T-helper 22 cell (primary cell): Measurements from ENCODE around the gene LYPD1.

Experiments
- DNase-seq: peaks from one replicate; pipeline ENCODE4 v3.0.0-alpha.2; 2020; ENCODE audit warnings: low read depth

Gene LYPD1

DNA sequence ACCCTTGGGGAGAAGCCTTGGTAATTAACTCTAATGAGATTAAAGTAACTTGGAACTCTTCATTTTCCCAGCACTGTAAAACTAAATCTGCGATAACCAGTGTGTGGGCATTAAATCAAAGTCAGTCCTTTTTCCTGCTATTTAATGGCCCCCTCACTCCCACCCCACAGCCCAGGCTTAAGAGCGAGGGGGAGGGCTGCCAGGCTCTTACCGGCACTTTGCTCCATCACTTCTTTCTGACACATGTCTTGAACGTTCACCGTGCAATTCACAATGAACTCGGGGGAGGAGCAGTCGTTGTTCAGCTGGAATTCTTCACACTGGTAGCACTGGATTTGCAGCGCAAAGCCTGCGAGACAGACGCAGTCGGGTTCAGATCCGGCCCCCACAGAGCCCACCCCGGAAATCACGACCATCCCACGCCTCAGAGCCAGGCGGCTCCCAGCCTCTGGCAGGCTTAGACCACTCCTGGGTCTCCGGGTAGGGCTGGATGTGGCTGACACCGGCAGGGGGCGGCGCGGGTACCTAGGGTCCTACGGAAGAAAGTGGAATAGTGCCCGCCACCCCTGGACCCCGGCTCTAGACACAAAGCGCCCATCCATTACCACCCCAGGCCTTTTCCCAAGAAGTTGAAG lies 1.7 kb downstream of the LYPD1 start:
- DNase-seq: no peak

DNA sequence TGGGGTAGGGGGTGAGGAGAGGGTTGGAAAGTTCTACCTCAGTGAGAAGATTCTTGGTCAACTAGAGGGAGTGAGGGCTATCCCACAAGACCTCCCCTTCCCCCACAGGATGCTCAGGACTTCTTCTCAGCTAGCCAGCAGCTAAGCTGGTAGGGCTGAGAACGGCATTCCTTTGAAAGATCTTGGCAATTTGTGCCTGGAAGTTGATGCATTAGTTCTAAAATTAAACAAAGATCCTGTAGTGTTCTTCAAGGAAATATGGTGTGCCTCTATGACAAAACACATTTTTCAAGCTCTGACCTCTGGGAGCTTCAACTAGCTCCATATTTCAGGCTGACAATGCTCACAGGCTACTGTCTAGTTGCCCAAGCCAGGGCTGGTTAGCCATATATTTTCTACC lies 2.3 kb downstream of the LYPD1 start:
- DNase-seq: no peak

- DNase-seq: no peak
Measured at GRCh38 chr2:132665401-132666140, 4.4 kb downstream of the LYPD1 start.

DNA sequence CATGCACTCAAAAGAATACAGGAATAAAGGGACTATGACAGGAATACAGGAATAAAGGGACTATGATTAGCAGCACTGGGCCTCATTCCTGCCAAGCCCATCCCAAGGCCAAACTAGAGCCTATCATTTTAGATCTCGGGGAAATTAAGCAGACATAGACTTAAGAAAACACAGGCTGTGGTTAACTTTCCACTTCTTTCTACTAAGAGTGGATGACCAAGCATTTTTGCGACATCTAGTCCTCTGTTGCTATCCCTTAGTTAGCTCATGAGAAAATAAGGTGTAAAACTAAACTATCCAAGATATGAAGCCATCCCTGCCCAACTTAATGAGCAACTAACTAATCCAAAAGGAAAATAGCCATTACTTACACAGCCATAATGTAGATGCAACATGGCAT lies 5.9 kb downstream of the LYPD1 start:
- no peak for DNase-seq

DNA sequence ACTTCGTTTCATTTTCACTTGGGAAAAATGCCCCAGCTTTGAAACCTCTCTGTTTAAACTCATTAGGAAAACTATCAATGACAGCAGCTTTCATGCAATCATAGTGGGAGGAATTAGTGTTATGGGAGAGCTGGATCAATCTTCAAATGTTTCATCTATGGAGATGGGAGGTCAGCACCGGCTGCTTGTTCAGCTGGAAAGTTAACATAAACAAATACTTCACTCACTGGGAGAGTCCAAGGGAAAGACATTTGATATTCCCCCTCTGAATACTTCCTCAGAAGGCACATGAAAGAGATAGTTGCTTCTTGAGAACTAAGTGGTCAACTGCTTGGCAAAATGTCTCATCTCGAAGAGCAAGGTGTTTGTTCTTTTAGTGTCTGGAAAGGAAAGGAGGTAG lies 7.3 kb downstream of the LYPD1 start:
- DNase-seq: no peak

- no peak for DNase-seq
Measured at GRCh38 chr2:132659331-132659730, 10.7 kb downstream of the LYPD1 start.

GRCh38 chr2:132656266-132656975 lies 13.6 kb downstream of the LYPD1 start:
- no peak for DNase-seq

DNA sequence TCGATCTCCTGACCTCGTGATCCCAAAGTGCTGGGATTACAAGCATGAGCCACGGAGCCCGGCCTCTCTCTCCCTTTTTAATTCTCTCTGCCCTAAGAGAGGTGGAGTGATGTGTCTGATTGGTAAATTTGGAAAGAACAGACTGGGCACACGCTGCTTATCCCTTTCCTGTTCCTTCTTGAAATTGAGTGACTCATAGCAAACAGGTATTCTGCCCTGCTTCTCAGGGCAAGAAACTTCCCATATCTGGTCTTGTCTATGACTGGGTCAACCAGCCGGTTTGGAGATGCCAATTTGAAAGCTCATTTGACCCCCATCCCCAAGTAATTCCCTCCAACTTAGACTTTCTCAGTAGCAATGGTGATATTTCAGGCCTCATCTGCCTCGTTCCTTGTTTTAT lies 15.0 kb downstream of the LYPD1 start:
- no peak for DNase-seq

DNA sequence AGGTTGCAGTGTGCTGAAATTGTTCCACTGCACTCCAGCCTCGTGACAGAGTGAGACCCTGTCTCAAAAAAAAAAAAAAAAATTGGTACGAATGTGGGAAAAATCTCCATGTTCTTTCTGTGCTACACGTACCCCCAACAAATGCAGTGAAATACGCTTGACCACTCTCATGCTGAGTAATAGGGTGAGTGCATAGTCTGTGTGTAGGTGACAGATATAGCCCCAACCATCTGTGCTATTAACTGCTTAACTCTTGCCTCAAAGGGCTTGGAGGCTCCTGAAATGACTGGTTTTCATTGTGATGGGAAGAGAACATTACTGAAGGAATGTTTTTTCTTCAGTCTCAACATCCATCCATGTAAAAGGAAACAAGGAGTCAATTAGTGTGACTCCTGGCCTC lies 15.7 kb downstream of the LYPD1 start:
- no peak for DNase-seq

DNA sequence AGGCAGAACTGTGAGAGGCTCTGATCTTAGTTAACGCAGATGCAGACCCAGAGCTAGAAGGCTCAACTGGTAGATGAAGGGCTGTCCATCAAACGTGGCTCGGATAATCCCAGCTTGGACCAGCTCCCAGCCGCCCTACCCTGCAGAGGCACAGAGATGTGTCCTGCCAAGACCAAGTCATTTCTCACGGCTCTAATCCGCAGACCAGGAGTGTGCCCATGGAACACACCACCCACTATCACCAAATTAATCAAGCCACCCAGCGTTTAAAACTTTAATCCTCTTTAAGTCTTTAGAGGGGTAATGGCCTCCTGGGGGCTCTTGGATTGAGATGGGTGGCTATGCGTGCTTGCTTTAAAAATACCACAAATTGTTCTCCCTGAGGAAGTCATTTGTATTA lies 17.5 kb downstream of the LYPD1 start:
- no peak for DNase-seq

GRCh38 chr2:132651115-132652045 lies 18.6 kb downstream of the LYPD1 start:
- DNase-seq: no peak

DNA sequence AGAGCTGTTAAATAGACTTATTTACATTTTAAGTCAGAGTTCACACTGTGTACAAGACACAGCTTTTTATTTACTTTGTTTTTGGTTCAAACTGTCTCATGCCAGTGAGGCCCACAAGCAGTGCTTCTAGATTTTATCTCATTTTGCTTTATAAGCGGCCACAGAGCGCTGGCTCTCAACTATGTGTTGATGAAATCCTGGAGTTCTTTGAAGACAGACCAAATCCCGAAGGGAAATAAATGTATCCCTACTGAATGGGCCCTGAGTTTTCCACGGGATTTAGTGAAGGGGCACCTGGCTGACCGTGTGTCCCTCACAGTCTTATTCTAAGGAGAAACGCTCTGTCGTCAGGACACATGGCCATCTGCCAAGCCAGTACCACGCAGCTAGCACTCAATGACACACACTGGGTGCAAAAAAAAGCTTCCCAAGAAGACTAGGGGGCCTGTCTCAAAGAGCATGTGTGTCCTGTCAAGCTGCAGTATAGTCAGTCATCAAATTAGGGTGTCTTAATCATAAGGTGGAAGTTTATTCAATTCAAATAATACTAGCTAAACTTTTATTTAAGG lies 23.4 kb downstream of the LYPD1 start:
- DNase-seq: no peak

DNA sequence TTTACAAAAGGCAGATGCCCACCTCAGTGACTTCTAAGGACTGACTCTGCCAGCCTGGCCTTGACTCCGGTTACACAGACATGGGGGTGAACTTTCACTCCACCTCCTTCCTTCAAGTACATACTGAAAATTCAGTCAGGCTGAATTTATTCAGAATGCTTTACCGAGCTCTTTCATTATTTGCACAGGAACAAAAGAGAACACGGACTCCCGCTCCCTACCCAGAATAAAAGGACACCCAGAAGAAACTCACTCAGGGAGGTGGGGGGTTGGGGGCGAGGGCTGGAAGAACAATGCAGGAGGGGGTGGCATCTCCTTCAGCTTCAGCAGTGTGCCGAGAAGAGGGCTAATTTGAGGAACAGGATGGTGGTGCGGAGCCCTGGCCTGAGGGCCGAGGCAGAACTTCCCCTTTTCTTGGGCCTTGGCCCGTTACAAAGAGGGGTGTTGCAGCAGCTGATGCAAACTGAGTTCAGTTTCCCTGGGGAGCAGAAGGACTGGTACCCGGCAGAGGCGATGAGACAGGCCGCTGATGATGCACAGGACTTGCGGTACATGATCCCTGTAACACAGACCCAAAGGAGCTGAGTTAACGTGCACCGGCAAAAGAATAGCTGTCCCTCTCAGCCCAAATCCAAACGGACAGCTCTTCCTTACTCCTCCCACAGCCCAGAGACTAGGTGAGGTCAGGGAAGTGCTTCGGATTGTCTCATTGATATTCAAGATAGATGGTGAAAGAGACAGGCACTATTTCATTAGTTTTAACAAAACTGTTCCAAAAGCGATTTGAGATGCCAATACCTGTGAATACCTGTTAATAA lies 24.1 kb downstream of the LYPD1 start:
- no peak for DNase-seq

- no peak for DNase-seq
Measured at GRCh38 chr2:132645176-132645575, 24.8 kb downstream of the LYPD1 start.

DNA sequence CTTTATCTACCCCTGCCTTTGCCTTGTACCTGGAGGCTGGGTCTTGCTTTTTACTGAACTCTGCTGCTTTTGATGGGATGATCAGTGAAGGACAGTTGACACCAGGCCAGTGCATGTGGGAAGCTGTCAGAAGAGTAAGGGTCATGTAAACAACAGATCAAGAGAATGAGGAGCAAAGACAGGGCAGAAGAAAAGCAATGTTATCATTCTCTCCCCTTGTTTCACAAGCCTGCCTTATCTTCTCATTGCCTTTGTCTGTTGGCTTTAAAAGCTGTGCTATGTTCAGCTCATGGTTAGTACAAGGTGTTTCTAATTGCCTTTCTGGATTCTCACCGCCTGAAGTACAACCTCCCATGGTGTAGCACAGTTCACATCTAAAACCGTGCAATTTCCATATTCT lies 27.6 kb downstream of the LYPD1 start:
- no peak for DNase-seq

DNA sequence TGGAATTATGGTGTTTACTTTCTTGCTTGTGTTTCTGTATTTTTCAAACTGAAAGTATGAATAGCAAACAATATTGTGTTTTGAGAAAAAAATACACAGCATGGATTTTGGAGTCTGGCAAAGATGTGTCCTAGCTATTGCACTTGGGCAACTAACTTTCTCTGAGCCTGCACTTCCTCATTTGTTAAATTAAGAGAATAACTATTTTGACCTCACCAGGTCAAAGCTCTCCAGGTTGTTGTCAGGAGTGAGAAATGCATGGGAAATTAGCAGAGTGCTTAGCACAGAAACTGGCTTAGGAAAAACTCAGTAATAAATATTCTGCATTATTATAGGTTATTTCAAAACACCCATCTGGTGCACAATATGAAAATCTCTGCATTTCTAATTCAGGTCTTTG lies 28.2 kb downstream of the LYPD1 start:
- DNase-seq: no peak

- no peak for DNase-seq
Measured at GRCh38 chr2:132640116-132640515, 29.9 kb downstream of the LYPD1 start.

GRCh38 chr2:132638313-132639040 lies 31.5 kb downstream of the LYPD1 start:
- no peak for DNase-seq

DNA sequence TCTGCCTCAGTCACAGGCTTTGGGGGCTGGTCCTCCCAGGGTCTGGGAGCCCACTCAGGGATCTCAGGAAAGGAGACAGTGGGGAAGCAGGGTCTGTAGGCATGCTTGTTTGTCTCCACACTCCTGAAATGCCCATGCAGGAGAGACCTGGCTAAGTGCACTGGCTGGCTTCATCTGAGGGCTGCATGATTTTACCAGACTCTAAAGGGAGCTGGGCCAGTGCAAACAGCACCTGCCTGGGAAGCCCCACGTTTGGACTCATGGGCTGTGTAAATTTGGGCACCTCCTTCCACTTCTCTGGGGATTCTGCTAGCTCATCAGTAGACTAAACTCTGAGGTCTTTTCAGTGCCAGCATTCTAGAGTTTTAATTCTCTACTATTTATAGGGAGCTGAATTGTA lies 33.7 kb downstream of the LYPD1 start:
- no peak for DNase-seq

DNA sequence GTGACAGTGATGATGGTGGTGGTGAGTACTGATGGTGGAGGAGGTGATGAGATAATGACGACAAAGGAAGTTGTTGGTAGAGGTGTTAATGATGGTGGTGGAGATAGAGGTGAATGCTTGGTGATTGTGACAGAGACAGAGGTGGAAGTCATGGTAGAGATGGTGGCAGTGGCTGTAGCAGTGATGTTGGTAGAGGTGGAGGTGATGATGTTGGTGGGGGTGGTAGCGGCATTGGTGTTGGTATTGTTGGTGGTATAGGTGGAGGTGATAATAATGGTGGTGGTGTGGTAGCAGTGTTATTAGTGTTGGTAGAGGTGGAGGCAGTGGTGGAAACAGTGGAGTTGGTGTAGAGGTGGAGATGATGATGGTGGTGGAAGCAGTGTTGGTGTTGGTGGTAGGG lies 36.4 kb downstream of the LYPD1 start:
- no peak for DNase-seq
